K562 (cell line): ENCODE measurements around the gene LGALS3BP. TPM values are rescaled to one million over a fixed set of nuclear protein-coding genes. Genes with fewer than 3 reads are reported as not detected.
"Not testable (repeated sequence)": the region's sequence is repeated elsewhere in the genome, so short reads cannot be mapped to it uniquely, and the experiment has no call there.

Experiments used
- ATAC-seq: fragments of 200-7000 bp; cut with Tn5 transposase; 3 replicates; pipeline ENCODE4 v1.9.1; 2020; ENCODE audit warnings: moderate library complexity
- BruUV-seq: library from RNA; stranded (reverse); fragments of 400-500 nt; replicated peaks from 2 replicates; lab custom pipeline; 2021; lab: Mats Ljungman, UMichigan
- CTCF ChIA-PET: fragments of 300-600 bp; formaldehyde crosslinking; extraction: SDS; loops from one replicate; lab custom pipeline; 2021; ENCODE audit warnings: low intra/inter-chr PET ratio; lab: Yijun Ruan, JAX
- POLR2A ChIA-PET: fragments of 300-600, 350-650 bp; sonication (Branson Sonifier 250); formaldehyde crosslinking; extraction: SDS; loops from one replicate; lab custom pipeline; 2021; ENCODE audit warnings: antibody characterized with exemption, inconsistent platforms; lab: Yijun Ruan, JAX
- DNase-seq, 4 experiments: peaks; one replicate each; pipeline versions ENCODE4 v3.0.0 to v3.0.0-alpha.2; 2011 to 2018; ENCODE audit warnings: low spot score in 3 of 4, mixed read lengths in 3 of 4; ENCODE audit errors: extremely low read depth in 1 of 4
- FAIRE-seq: peaks from 2 replicates; lab custom pipeline; 2011; peaks lifted over from hg19 to GRCh38; lab: Jason Lieb, UNC
- H2AFZ ChIP-seq: 2 replicates; pipeline ENCODE4 v1.6.0; 2011; ENCODE audit warnings: low read depth, low read length, control low read depth, inconsistent platforms
- H3K27ac ChIP-seq: fragments of 200-600 bp; 3 replicates; pipeline ENCODE4 v1.8.0; 2011; ENCODE audit warnings: low read depth, mild to moderate bottlenecking, control low read depth, inconsistent platforms, low read length, moderate library complexity, mixed read lengths; ENCODE audit errors: extremely low read depth
- H3K27me3 ChIP-seq, 2 experiments: fragments of 300-600 bp in 1 of 2; 2 replicates in 1 of 2; 3 replicates in 1 of 2; pipeline versions ENCODE4 v1.6.0 to v1.8.0; 2011; ENCODE audit warnings: inconsistent platforms in 2 of 2, low read length in 2 of 2, mild to moderate bottlenecking in 1 of 2, mixed read lengths in 1 of 2, moderate library complexity in 1 of 2; ENCODE audit not compliant: control insufficient read depth in 2 of 2, insufficient read depth in 2 of 2
- H3K36me3 ChIP-seq: fragments of 300-600 bp; 3 replicates; pipeline ENCODE4 v1.8.0; 2011; ENCODE audit warnings: mild to moderate bottlenecking, low read length, inconsistent platforms; ENCODE audit not compliant: control insufficient read depth, insufficient read depth
- H3K4me1 ChIP-seq, 2 experiments: fragments of 200-600 bp in 1 of 2; replicated peaks in 1 of 2; 2 replicates in 1 of 2; 3 replicates in 1 of 2; pipeline versions ENCODE4 v1.5.1 to v1.8.0; 2011; ENCODE audit warnings: inconsistent platforms in 2 of 2, low read length in 2 of 2, mild to moderate bottlenecking in 1 of 2, mixed read lengths in 1 of 2, moderate library complexity in 1 of 2; ENCODE audit not compliant: control insufficient read depth in 2 of 2, insufficient read depth in 2 of 2
- H3K4me2 ChIP-seq: 2 replicates; pipeline ENCODE4 v1.6.1; 2011; ENCODE audit warnings: low read length, control low read depth, inconsistent platforms, mixed read lengths; ENCODE audit not compliant: insufficient read depth
- H3K4me3 ChIP-seq: fragments of 200-600 bp; sonication (generic), shearing (Covaris generic); 2 replicates; pipeline ENCODE4 v1.5.1; 2016; ENCODE audit warnings: control low read depth, inconsistent platforms
- H3K79me2 ChIP-seq: fragments of 200-600 bp; 3 replicates; pipeline ENCODE4 v1.8.0; 2011; ENCODE audit warnings: low read length, inconsistent platforms; ENCODE audit not compliant: control insufficient read depth, insufficient read depth
- H3K9ac ChIP-seq, 2 experiments: 2 replicates each; pipeline versions ENCODE4 v1.6.0 to v1.6.1; 2011; ENCODE audit warnings: low read depth in 2 of 2, low read length in 2 of 2, control low read depth in 1 of 2, inconsistent platforms in 1 of 2, mild to moderate bottlenecking in 1 of 2, mixed read lengths in 1 of 2; ENCODE audit not compliant: insufficient read depth in 1 of 2
- H3K9me1 ChIP-seq: one replicate; pipeline ENCODE4 v1.6.0; 2011; ENCODE audit warnings: inconsistent platforms, mild to moderate bottlenecking, low read length, moderate library complexity; ENCODE audit not compliant: control insufficient read depth, insufficient read depth
- H3K9me3 ChIP-seq: replicated peaks from 2 replicates; pipeline ENCODE4 v1.5.1; 2011; ENCODE audit warnings: low read depth, low read length, inconsistent platforms; ENCODE audit not compliant: control insufficient read depth, insufficient read depth
- H4K20me1 ChIP-seq: replicated peaks from 2 replicates; pipeline ENCODE4 v1.6.1; 2011; ENCODE audit warnings: low read length, inconsistent platforms, mixed read lengths; ENCODE audit not compliant: control insufficient read depth, insufficient read depth
- ETV5 ChIP-seq: sonication (generic); formaldehyde crosslinking; IDR thresholded peaks from 2 replicates; pipeline ENCODE4 v1.4.0; 2020; ENCODE audit warnings: low read depth, mild to moderate bottlenecking, missing genetic modification reagents
- FOXP1 ChIP-seq: sonication (generic); formaldehyde crosslinking; IDR thresholded peaks from 2 replicates; pipeline ENCODE4 v1.8.0; 2022; ENCODE audit warnings: mild to moderate bottlenecking, missing genetic modification reagents
- HNRNPK ChIP-seq: fragments of 200-400 bp; formaldehyde crosslinking; IDR thresholded peaks from one replicate; pipeline ENCODE4 v1.6.1; 2018; ENCODE audit warnings: mild to moderate bottlenecking, low read depth, low read length; ENCODE audit not compliant: poor library complexity, severe bottlenecking
- MAFG ChIP-seq: fragments of 450-650 bp; conservative IDR thresholded peaks from 2 replicates; pipeline ENCODE4 v1.6.1; 2016; ENCODE audit warnings: missing genetic modification characterization, missing compliant biosample characterization
- TCFL5 ChIP-seq: fragments of 250-450 bp; sonication (Bioruptor Pico); conservative IDR thresholded peaks from 2 replicates; pipeline ENCODE4 v1.6.1; 2021; ENCODE audit warnings: mild to moderate bottlenecking, moderate library complexity, matching md5 sums
- ZNF121 ChIP-seq: sonication (generic); formaldehyde crosslinking; conservative IDR thresholded peaks from 2 replicates; pipeline ENCODE4 v1.8.0; 2022; ENCODE audit warnings: missing genetic modification reagents
- ZNF77 ChIP-seq: fragments of 250-450 bp; sonication (Bioruptor Pico); IDR thresholded peaks from 2 replicates; pipeline ENCODE4 v1.5.0; 2020
- WGBS: fragments of 100-300 bp; shearing (Covaris generic); methylation state at CpG from one replicate; pipeline ENCODE4 v1.1.6; 2016; ENCODE audit warnings: low coverage, mixed read lengths; ENCODE audit not compliant: insufficient coverage; ENCODE audit errors: missing lambda C conversion rate; 5-methylcytosine and 5-hydroxymethylcytosine counted together
- in situ Hi-C: fragments of 300-500 bp; cut with MboI; formaldehyde crosslinking; loops from 4 replicates; pipeline ENCODE4 v1.15.0; 2018; ENCODE audit warnings: inconsistent platforms, mixed read lengths
- intact Hi-C: fragments of 100-400 bp; cut with micrococcal nuclease; formaldehyde crosslinking; loops from 2 replicates; pipeline ENCODE4 v1.14.2; 2022
- polyA plus RNA-seq, 8 experiments: library from polyadenylated mRNA; depleted of rRNA in 4 of 8; stranded (reverse) in 5 of 8; unstranded in 3 of 8; fragments of >200 nt; fragmentation: Nextera tagmentation in 2 of 8; fragmentation: Illumina TruSeq in 1 of 8; extraction: Ambion mirVana in 2 of 8; extraction: Trizol in 1 of 8; gene quantifications; 2 replicates each; pipeline versions ENCODE4 v1.2.1 to v1.2.3, GENCODE V29; 2011 to 2014; ENCODE audit warnings: inconsistent platforms in 1 of 8, missing spikeins in 1 of 8
- total RNA-seq, 7 experiments: library from RNA; depleted of rRNA in 6 of 7; stranded (reverse); fragments of >200 nt in 6 of 7; fragmentation: Illumina TruSeq in 2 of 7; extraction: Trizol in 2 of 7; gene quantifications; 2 replicates each; pipeline versions ENCODE4 v1.2.1 to v1.2.3, GENCODE V29; 2011 to 2021; ENCODE audit warnings: low replicate concordance in 1 of 7
- TF ChIP-seq, protein P1 (sequence below): sonication (generic); formaldehyde crosslinking; IDR thresholded peaks from 2 replicates; pipeline ENCODE4 v1.8.0; 2022; ENCODE audit warnings: missing genetic modification reagents, mild to moderate bottlenecking, moderate library complexity, borderline replicate concordance

The LGALS3BP gene
- total and polyA plus RNA-seq, 9 of the 15 experiments (the other 6 are each of a cell fraction or from before 2014, with no cell fraction given): 0.39 to 5.3 (median 3.2) TPM

DNA sequence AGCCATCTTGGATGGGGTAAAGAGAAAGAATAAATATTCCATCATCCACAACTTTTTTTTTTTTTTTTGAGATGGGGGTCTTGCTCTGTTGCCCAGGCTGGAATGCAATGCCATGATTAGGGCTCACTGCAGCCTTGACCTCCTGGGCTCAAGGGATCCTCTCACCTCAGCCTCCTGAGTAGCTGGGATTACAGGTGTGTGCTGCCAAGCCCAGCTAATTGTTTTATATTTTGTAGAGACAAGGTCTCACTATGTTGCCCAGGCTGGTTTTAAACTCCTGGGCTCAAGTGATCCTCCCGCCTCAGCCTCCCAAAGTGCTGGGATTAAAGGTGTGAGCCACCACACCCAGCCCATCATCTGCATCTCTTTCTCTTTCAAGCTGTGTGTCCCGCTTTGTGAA lies 42.2 kb upstream of the LGALS3BP start:
- H4K20me1 ChIP-seq, DNase-seq, H3K9me3 ChIP-seq, H3K9me1 ChIP-seq, BruUV-seq, H3K4me2 ChIP-seq, H3K9ac ChIP-seq, ATAC-seq, FAIRE-seq, H3K27ac ChIP-seq, H2AFZ ChIP-seq, H3K4me3 ChIP-seq, POLR2A ChIA-PET, in situ Hi-C loops, H3K36me3 ChIP-seq, intact Hi-C loops, H3K79me2 ChIP-seq: not testable (repeated sequence)
- TF ChIP-seq ZNF121 (CRISPR knock-in tag): peak; percentile 59; the same call in 1 of the 2 replicates
- Histone ChIP-seq H3K4me1 (peaks cover under 1 to 15% of the 10 kb centered on the region in 2 experiments; a peak in 4 of 5 replicates), H3K27me3 (peaks cover 41 to 53% of the 10 kb centered on the region in 2 experiments)
- CTCF ChIA-PET: interaction anchor here (0.6 kb wide), 1 partner anchor 194 kb away, joined by 4 read pairs; no protein-coding TSS in a partner anchor
- WGBS: 17% methylated on average over 2 of the region's 2 CpGs

DNA sequence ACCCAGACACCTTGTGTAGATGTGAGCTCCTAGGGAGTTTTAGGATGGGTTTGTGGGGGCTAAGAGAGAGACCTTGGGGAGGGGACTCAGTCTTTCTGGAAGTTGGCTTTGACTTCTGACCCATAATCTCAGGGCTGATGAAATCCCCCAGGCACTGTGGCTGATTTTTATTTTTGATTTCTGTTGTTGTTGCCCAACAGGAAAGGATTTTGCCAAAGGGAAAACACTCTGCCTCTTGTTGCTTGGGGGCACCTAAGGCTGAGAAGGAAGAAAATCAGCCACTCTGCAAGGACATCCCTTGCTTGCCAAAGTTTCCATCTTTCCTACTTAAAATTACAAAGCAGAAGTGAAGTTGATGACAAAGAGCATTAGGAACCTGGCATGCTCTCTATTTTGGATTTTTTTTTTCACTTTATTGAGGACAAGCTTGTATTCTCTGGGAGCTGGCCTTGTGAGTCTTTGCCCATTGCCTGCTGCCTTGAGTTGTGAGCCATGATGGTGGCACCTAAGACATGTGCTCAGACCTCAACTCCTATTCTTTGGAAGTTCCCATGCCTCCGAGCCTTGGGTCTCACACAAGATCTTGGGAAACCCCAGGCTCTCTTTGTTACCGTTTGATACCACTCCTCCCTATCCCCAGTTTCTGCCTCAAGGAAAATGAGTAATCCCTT lies 41.0 kb upstream of the LGALS3BP start:
- Histone ChIP-seq H3K27me3 (peaks cover 35 to 45% of the 10 kb centered on the region in 2 experiments), H3K36me3 (no peaks in the 10 kb centered on the region), H3K4me3 (no peak overlapping the region), H3K4me1 (peaks cover 0 to 15% of the 10 kb centered on the region in 2 experiments; a peak in 2 of 5 replicates), H2AFZ (no peak overlapping the region), H4K20me1 (0 out of 2 replicates have a peak, but pooled peaks cover 4% of the 10 kb centered on the region), H3K4me2 (no peak overlapping the region), H3K9ac (no peak overlapping the region), H3K9me1 (no peaks in the 10 kb centered on the region), H3K9me3 (no peaks in the 10 kb centered on the region), H3K27ac (no peak overlapping the region), H3K79me2 (no peaks in the 10 kb centered on the region)
- TF ChIP-seq HNRNPK (no peak), TCFL5 (CRISPR knock-in tag) (no peak), ZNF77 (no peak), FOXP1 (CRISPR knock-in tag) (no peak), ETV5 (CRISPR knock-in tag) (no peak), MAFG (no peak)
- TF ChIP-seq, protein P1, sequence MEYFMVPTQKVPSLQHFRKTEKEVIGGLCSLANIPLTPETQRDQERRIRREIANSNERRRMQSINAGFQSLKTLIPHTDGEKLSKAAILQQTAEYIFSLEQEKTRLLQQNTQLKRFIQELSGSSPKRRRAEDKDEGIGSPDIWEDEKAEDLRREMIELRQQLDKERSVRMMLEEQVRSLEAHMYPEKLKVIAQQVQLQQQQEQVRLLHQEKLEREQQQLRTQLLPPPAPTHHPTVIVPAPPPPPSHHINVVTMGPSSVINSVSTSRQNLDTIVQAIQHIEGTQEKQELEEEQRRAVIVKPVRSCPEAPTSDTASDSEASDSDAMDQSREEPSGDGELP (CRISPR knock-in tag): no peak
- WGBS: 0% methylated on average over 2 of the region's 2 CpGs
- in situ Hi-C loops (no loop called here), intact Hi-C loops (no loop called here)
- FAIRE-seq (no peak), ATAC-seq (no peak), DNase-seq (no peak)
- POLR2A ChIA-PET: interaction anchor here (0.6 to 1.9 kb wide), 2 partner anchors 8 to 14 kb away, joined by 3 to 7 read pairs; no protein-coding TSS in a partner anchor
- no TSS peak for BruUV-seq
- CTCF ChIA-PET: interaction anchor here (2.2 kb wide), 1 partner anchor 25 kb away, joined by 8 read pairs; no protein-coding TSS in a partner anchor
